DND-41 (cell line): Measurements from ENCODE around the gene GCH1.

Experiments used
- ATAC-seq: fragments of 200-7000 bp; cut with Tn5 transposase; 3 replicates; pipeline ENCODE4 v1.9.1; 2021; ENCODE audit warnings: low read depth; ENCODE audit not compliant: insufficient read depth
- DNase-seq: peaks from one replicate; pipeline ENCODE4 v3.0.0-alpha.2; 2020
- H2AFZ ChIP-seq: 2 replicates; pipeline ENCODE4 v1.6.0; 2012; ENCODE audit warnings: low read depth, low read length
- H3K27ac ChIP-seq: 2 replicates; pipeline ENCODE4 v1.5.1; 2012; ENCODE audit warnings: low read length, inconsistent platforms
- H3K27me3 ChIP-seq: fragments of 200-600 bp; sonication (generic); 2 replicates; pipeline ENCODE4 v1.6.0; 2012; ENCODE audit warnings: low read length, mild to moderate bottlenecking, inconsistent platforms; ENCODE audit not compliant: insufficient read depth, poor library complexity
- H3K36me3 ChIP-seq: 2 replicates; pipeline ENCODE4 v1.5.1; 2012; ENCODE audit warnings: low read length, inconsistent platforms; ENCODE audit not compliant: insufficient read depth
- H3K4me1 ChIP-seq: 2 replicates; pipeline ENCODE4 v1.5.1; 2012; ENCODE audit warnings: mild to moderate bottlenecking, low read length; ENCODE audit not compliant: insufficient read depth
- H3K4me2 ChIP-seq: 2 replicates; pipeline ENCODE4 v1.6.0; 2012; ENCODE audit warnings: mild to moderate bottlenecking, moderate library complexity, low read length, inconsistent platforms; ENCODE audit not compliant: insufficient read depth
- H3K4me3 ChIP-seq, 2 experiments: fragments of 200-600 bp in 1 of 2; shearing (Covaris generic) in 1 of 2; 2 replicates each; pipeline ENCODE4 v1.5.1; 2012 to 2016; ENCODE audit warnings: inconsistent platforms in 2 of 2, low read length in 2 of 2, mild to moderate bottlenecking in 2 of 2, low read depth in 1 of 2, moderate library complexity in 1 of 2
- H3K79me2 ChIP-seq: 2 replicates; pipeline ENCODE4 v1.6.0; 2012; ENCODE audit warnings: low read length, inconsistent platforms; ENCODE audit not compliant: insufficient read depth
- H3K9ac ChIP-seq: 2 replicates; pipeline ENCODE4 v1.6.0; 2012; ENCODE audit warnings: low read depth, mild to moderate bottlenecking, inconsistent platforms, low read length, moderate library complexity
- H3K9me3 ChIP-seq: 2 replicates; pipeline ENCODE4 v1.5.1; 2012; ENCODE audit warnings: low read length, moderate library complexity, mild to moderate bottlenecking, inconsistent platforms; ENCODE audit not compliant: insufficient read depth, severe bottlenecking
- H4K20me1 ChIP-seq: 2 replicates; pipeline ENCODE4 v1.6.0; 2012; ENCODE audit warnings: low read length; ENCODE audit not compliant: insufficient read depth
- EZH2 ChIP-seq: IDR thresholded peaks from 3 replicates; pipeline ENCODE4 v1.6.1; 2012; ENCODE audit warnings: borderline replicate concordance, low read depth, mild to moderate bottlenecking, moderate library complexity, low read length, inconsistent platforms; ENCODE audit not compliant: severe bottlenecking
- TF ChIP-seq, protein P1 (sequence below): IDR thresholded peaks from 2 replicates; pipeline ENCODE4 v1.5.1; 2012; ENCODE audit warnings: borderline replicate concordance, low read length, moderate library complexity, mild to moderate bottlenecking; ENCODE audit not compliant: poor library complexity, severe bottlenecking; ENCODE audit errors: extremely low read depth

The GCH1 gene

DNA sequence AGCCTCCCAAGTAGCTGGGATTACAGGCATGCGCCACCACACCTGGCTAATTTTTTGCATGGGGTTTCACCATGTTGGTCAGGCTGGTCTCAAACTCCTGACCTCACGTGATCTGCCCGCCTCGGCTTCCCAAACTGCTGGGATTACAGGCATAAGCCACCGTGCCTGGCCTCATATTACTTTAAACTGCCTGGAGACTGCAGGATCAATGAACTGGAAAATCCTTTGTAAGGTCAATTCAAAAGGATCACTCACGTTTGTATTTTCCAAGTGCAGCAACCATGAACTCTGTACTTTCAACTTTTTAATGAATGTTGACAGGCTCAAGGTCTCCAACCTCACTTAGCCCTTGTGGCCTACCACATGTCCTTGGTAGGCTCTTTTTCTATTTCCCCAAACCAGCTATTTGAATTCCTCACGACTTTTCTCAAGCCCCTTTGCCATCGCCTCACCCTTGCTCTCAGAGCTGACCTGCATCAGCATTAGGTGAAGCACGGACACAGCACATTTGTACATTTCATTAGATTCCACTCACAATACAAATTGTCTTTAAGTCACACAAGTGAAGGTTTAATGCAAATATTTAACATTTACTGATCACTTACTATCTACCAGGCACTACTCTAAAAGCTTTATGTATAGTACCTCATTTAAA lies 42.2 kb upstream of the GCH1 start:
- Histone ChIP-seq H3K27ac (no peak overlapping the region), H4K20me1 (no peaks in the 10 kb centered on the region), H3K9me3 (no peaks in the 10 kb centered on the region), H3K36me3 (peaks cover 82% of the 10 kb centered on the region), H3K9ac (no peak overlapping the region), H3K4me3 (no peak overlapping the region), H3K79me2 (no peaks in the 10 kb centered on the region), H3K4me1 (no peaks in the 10 kb centered on the region), H3K4me2 (no peak overlapping the region), H3K27me3 (no peaks in the 10 kb centered on the region), H2AFZ (no peak overlapping the region)
- TF ChIP-seq, protein P1, sequence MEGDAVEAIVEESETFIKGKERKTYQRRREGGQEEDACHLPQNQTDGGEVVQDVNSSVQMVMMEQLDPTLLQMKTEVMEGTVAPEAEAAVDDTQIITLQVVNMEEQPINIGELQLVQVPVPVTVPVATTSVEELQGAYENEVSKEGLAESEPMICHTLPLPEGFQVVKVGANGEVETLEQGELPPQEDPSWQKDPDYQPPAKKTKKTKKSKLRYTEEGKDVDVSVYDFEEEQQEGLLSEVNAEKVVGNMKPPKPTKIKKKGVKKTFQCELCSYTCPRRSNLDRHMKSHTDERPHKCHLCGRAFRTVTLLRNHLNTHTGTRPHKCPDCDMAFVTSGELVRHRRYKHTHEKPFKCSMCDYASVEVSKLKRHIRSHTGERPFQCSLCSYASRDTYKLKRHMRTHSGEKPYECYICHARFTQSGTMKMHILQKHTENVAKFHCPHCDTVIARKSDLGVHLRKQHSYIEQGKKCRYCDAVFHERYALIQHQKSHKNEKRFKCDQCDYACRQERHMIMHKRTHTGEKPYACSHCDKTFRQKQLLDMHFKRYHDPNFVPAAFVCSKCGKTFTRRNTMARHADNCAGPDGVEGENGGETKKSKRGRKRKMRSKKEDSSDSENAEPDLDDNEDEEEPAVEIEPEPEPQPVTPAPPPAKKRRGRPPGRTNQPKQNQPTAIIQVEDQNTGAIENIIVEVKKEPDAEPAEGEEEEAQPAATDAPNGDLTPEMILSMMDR, result no peak
- TF ChIP-seq EZH2, result no peak
- DNase-seq (no peak), ATAC-seq (no peak)

DNA sequence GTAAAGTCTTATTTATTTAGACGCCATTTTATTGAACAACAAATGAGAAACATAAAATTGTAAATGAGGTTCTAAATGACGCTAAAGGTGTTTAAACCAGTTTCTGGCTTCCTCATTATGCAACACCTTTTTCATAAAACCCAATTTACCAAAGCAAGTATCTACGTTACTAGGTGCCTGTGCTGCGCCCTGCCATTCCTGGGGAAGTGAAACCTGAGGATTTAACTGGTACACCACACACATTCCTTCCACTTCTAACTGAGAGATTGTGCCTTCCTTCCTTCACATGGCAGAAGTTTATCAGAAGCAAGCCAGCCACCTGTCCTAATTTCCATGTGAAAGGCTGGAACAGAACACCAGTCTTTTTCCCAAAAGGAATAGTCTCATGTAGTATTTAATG lies 40.3 kb upstream of the GCH1 start:
- Histone ChIP-seq H3K9ac (no peak overlapping the region), H3K4me1 (no peaks in the 10 kb centered on the region), H3K4me3 (no peak overlapping the region), H4K20me1 (no peaks in the 10 kb centered on the region), H3K36me3 (peaks cover 82% of the 10 kb centered on the region), H3K27me3 (no peaks in the 10 kb centered on the region), H3K27ac (no peak overlapping the region), H3K79me2 (no peaks in the 10 kb centered on the region), H2AFZ (no peak overlapping the region), H3K9me3 (no peaks in the 10 kb centered on the region), H3K4me2 (no peak overlapping the region)
- TF ChIP-seq, protein P1, result no peak
- no peak for TF ChIP-seq EZH2
- ATAC-seq (no peak), DNase-seq (no peak)

DNA sequence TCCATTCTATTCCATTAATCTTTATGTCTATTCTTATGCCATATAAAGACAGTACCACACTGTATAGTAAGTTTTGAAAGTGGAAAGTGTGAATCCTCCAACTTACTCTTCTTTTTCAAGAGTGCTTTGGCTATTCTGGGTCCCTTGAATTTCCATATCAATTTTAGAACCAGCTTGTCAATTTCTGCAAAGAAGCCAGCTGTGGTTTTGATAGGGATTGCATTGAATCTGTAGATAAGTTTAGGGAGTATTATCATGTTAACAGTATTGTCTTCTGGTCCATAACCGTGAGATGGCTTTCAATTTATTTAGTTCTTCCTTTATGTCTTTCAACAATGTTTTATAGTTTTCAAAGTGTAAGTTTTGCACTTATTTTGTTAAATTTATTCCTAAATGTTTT lies 34.2 kb upstream of the GCH1 start:
- H3K79me2 ChIP-seq, result no peaks in the 10 kb centered on the region
- H3K4me1 ChIP-seq, result no peaks in the 10 kb centered on the region
- H3K4me3 ChIP-seq, result no peak overlapping the region
- H3K27ac ChIP-seq, result no peak overlapping the region
- no peak for TF ChIP-seq EZH2
- TF ChIP-seq, protein P1, result no peak
- H3K9me3 ChIP-seq, result no peaks in the 10 kb centered on the region
- H4K20me1 ChIP-seq, result no peaks in the 10 kb centered on the region
- no peak for ATAC-seq
- no peaks in the 10 kb centered on the region for H3K27me3 ChIP-seq
- H2AFZ ChIP-seq, result no peak overlapping the region
- peaks cover 45% of the 10 kb centered on the region for H3K36me3 ChIP-seq
- no peak overlapping the region for H3K9ac ChIP-seq
- H3K4me2 ChIP-seq, result no peak overlapping the region
- DNase-seq, result no peak
